ENCODE data around the gene TAT. TPM values are rescaled to one million over a fixed set of nuclear protein-coding genes. Genes with fewer than 3 reads are reported as not detected.
"Not testable (repeated sequence)": the region's sequence is repeated elsewhere in the genome, so short reads cannot be mapped to it uniquely, and the experiment has no call there.

TAT gene
- polyA plus RNA-seq (ENCODE audit: insufficient read length): not detected

GRCh38 chr16:71576971-71577370 lies at the start of gene TAT:
TSS of gene TAT (minus strand) at chr16:71577092. CDS start at chr16:71576415, 677 bp downstream.
- DNase-seq (ENCODE audit: low read depth): no peak

GRCh38 chr16:71626018-71626857 lies 49.3 kb upstream of the TAT start, which contains the start of gene MARVELD3:
TSS of gene MARVELD3 (plus strand) at chr16:71626184. CDS start at chr16:71626230, 46 bp downstream.
- DNase-seq (ENCODE audit: low read depth): no peak

- no peak for DNase-seq (ENCODE audit: low read depth)
Observed at GRCh38 chr16:71625113-71625850, 48.4 kb upstream of the TAT start.

GRCh38 chr16:71623597-71623996 lies 46.7 kb upstream of the TAT start:
- DNase-seq (ENCODE audit: low read depth): no peak

- DNase-seq (ENCODE audit: low read depth): no peak
Observed at GRCh38 chr16:71622088-71622487, 45.2 kb upstream of the TAT start.

GRCh38 chr16:71618429-71618828 lies 41.5 kb upstream of the TAT start:
- DNase-seq (ENCODE audit: low read depth): no peak

GRCh38 chr16:71614956-71615355 lies 38.1 kb upstream of the TAT start:
- not testable (repeated sequence) for DNase-seq (ENCODE audit: low read depth)

GRCh38 chr16:71610936-71611871 lies 34.3 kb upstream of the TAT start:
- no peak for DNase-seq (ENCODE audit: low read depth)

- no peak for DNase-seq (ENCODE audit: low read depth)
Observed at GRCh38 chr16:71610447-71610846, 33.6 kb upstream of the TAT start.

GRCh38 chr16:71609066-71609465 lies 32.2 kb upstream of the TAT start:
- no peak for DNase-seq (ENCODE audit: low read depth)

- DNase-seq (ENCODE audit: low read depth): no peak
Observed at GRCh38 chr16:71600822-71601221, 23.9 kb upstream of the TAT start.

GRCh38 chr16:71598426-71598825 lies 21.5 kb upstream of the TAT start:
- DNase-seq (ENCODE audit: low read depth): not testable (repeated sequence)

GRCh38 chr16:71595340-71595826 lies 18.5 kb upstream of the TAT start:
- DNase-seq (ENCODE audit: low read depth): not testable (repeated sequence)

GRCh38 chr16:71594000-71594646 lies 17.2 kb upstream of the TAT start:
- DNase-seq (ENCODE audit: low read depth): no peak

- DNase-seq (ENCODE audit: low read depth): no peak
Observed at GRCh38 chr16:71593048-71593999, 16.4 kb upstream of the TAT start.

GRCh38 chr16:71591917-71592316 lies 15.0 kb upstream of the TAT start:
- no peak for DNase-seq (ENCODE audit: low read depth)

- no peak for DNase-seq (ENCODE audit: low read depth)
Observed at GRCh38 chr16:71590584-71590983, 13.7 kb upstream of the TAT start.

GRCh38 chr16:71590071-71590470 lies 13.2 kb upstream of the TAT start:
- not testable (repeated sequence) for DNase-seq (ENCODE audit: low read depth)

GRCh38 chr16:71589334-71589733 lies 12.4 kb upstream of the TAT start:
- DNase-seq (ENCODE audit: low read depth): not testable (repeated sequence)

GRCh38 chr16:71585318-71585703 lies 8.4 kb upstream of the TAT start:
- no peak for DNase-seq (ENCODE audit: low read depth)

Data from forelimb muscle (tissue), 1 donor.